Measurements from ENCODE around the gene AADAT. TPM values are rescaled to one million over a fixed set of nuclear protein-coding genes. Genes with fewer than 3 reads are reported as not detected.
"Not testable (repeated sequence)": the region's sequence is repeated elsewhere in the genome, so short reads cannot be mapped to it uniquely, and the experiment has no call there.

AADAT gene
- total RNA-seq, 1 donor from 2014 or later, result 36.3 TPM

- no peak for TF ChIP-seq CTCF (IDR thresholded peaks at IDR 0.05; ENCODE audit: unreplicated experiment)
- Mint-ChIP-seq H3K4me1 (no peaks in the 10 kb centered on the region), H3K27me3 (ENCODE audit: low read depth) (no peaks in the 10 kb centered on the region), H3K36me3 (peaks cover 2% of the 10 kb centered on the region), H3K9me3 (no peaks in the 10 kb centered on the region), H3K4me3 (no peak overlapping the region), H3K27ac (no peak overlapping the region)
- DNase-seq (ENCODE audit: low spot score in 2 of 2, unreplicated experiment in 2 of 2), result no peak
Observed at GRCh38 chr4:170052919-170053318, 36.8 kb downstream of the AADAT start.

- no peaks in the 10 kb centered on the region for H3K4me1 Mint-ChIP-seq
- H3K27me3 Mint-ChIP-seq (ENCODE audit: low read depth), result no peaks in the 10 kb centered on the region
- no peak overlapping the region for H3K27ac Mint-ChIP-seq
- no peak for TF ChIP-seq CTCF (IDR thresholded peaks at IDR 0.05; ENCODE audit: unreplicated experiment)
- no peak for DNase-seq (ENCODE audit: low spot score in 2 of 2, unreplicated experiment in 2 of 2)
- peaks cover 2% of the 10 kb centered on the region for H3K36me3 Mint-ChIP-seq
- no peaks in the 10 kb centered on the region for H3K9me3 Mint-ChIP-seq
- H3K4me3 Mint-ChIP-seq, result no peak overlapping the region
Observed at GRCh38 chr4:170051402-170051801, 38.4 kb downstream of the AADAT start.

DNA sequence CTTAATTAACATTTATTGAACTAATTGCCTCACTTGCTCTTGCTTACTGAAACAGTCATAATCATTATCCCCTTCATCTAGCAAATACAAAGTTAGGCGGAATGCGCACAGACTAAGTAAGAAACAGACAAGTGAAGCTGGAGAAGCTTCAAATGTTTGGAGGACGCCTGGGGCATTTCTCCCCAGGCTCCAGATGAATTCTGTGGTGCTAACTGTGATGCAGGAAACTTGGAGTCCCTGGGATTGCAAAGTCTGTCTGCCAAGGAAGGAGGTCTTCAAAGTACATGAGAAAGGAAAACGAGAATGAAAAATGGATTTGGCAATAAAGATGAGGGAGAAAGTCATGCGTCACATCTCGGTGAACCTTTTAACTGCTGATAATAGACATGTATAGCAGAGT is 40.0 kb downstream of the AADAT start:
- H3K4me3 Mint-ChIP-seq, result no peak overlapping the region
- H3K9me3 Mint-ChIP-seq, result no peaks in the 10 kb centered on the region
- no peaks in the 10 kb centered on the region for H3K27me3 Mint-ChIP-seq (ENCODE audit: low read depth)
- H3K27ac Mint-ChIP-seq, result no peak overlapping the region
- no peaks in the 10 kb centered on the region for H3K4me1 Mint-ChIP-seq
- H3K36me3 Mint-ChIP-seq, result no peaks in the 10 kb centered on the region
- DNase-seq (ENCODE audit: low spot score in 2 of 2, unreplicated experiment in 2 of 2), result no peak
- TF ChIP-seq CTCF (IDR thresholded peaks at IDR 0.05; ENCODE audit: unreplicated experiment), result no peak

GRCh38 chr4:170047771-170048354 is 41.9 kb downstream of the AADAT start:
- no peaks in the 10 kb centered on the region for H3K4me1 Mint-ChIP-seq
- DNase-seq (ENCODE audit: low spot score in 2 of 2, unreplicated experiment in 2 of 2), result peak in 1 of 2 experiments; percentile 62

GRCh38 chr4:170046156-170046555 is 43.6 kb downstream of the AADAT start:
- not testable (repeated sequence) for H3K27me3 Mint-ChIP-seq (ENCODE audit: low read depth); H3K4me1 Mint-ChIP-seq; H3K36me3 Mint-ChIP-seq; H3K9me3 Mint-ChIP-seq; DNase-seq (ENCODE audit: low spot score in 2 of 2, unreplicated experiment in 2 of 2); H3K27ac Mint-ChIP-seq; H3K4me3 Mint-ChIP-seq

More at GRCh38 chr4:170047771-170048354, 41.9 kb downstream of the AADAT start:
- no peaks in the 10 kb centered on the region for H3K9me3 Mint-ChIP-seq
- no peak overlapping the region for H3K4me3 Mint-ChIP-seq
- no peak overlapping the region for H3K27ac Mint-ChIP-seq
- H3K36me3 Mint-ChIP-seq, result no peaks in the 10 kb centered on the region
- peak; percentile 92 for TF ChIP-seq CTCF (IDR thresholded peaks at IDR 0.05; ENCODE audit: unreplicated experiment)
- H3K27me3 Mint-ChIP-seq (ENCODE audit: low read depth), result no peaks in the 10 kb centered on the region

DNA sequence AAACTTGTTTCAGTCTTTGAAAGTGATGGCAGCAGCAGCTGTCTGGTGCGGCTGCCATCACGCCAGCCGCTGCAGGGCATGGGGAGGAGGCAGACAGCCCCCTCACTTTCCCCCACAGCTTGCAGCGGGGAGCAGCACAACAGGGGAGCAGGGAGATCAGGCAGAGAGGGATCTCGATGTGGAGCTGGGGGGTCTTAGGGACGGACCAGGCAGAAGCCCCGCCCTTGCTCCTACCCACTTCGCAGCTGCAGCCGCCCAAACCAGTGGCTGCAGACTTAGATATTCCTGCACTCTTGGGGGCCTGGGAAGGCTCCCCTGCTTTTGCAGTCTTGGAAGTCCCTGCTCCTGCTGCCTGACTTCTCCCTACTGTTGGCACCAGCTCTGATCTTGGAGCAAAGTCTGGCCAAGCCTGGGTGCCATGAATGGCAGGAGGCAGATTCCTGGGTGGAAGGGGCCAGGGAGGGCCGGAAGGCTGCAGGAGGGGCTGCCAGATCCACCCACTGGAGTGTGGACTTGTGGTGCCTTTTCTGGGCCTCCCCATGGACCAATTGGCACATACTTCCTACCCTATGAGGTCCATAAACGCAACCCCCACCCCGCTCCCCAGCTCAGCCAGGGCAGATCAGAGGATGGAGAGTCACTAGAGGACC is 49.6 kb downstream of the AADAT start:
- H3K4me1 Mint-ChIP-seq, result no peaks in the 10 kb centered on the region
- no peak for DNase-seq (ENCODE audit: low spot score in 2 of 2, unreplicated experiment in 2 of 2)
- peaks cover 11% of the 10 kb centered on the region for H3K27me3 Mint-ChIP-seq (ENCODE audit: low read depth)
- no peak overlapping the region for H3K27ac Mint-ChIP-seq
- TF ChIP-seq CTCF (IDR thresholded peaks at IDR 0.05; ENCODE audit: unreplicated experiment), result no peak
- H3K9me3 Mint-ChIP-seq, result no peaks in the 10 kb centered on the region
- H3K4me3 Mint-ChIP-seq, result no peak overlapping the region
- no peaks in the 10 kb centered on the region for H3K36me3 Mint-ChIP-seq
